Measurements from ENCODE around the gene UNC93B1. TPM values are rescaled to one million over a fixed set of nuclear protein-coding genes. Genes with fewer than 3 reads are reported as not detected.
A peak's percentile ranks its signal among the peaks of the same experiment; 100 is the strongest.
"Not testable (repeated sequence)": the region's sequence is repeated elsewhere in the genome, so short reads cannot be mapped to it uniquely, and the experiment has no call there.

UNC93B1 gene
- total RNA-seq, 1 donor from 2014 or later = 7.3 TPM

DNA sequence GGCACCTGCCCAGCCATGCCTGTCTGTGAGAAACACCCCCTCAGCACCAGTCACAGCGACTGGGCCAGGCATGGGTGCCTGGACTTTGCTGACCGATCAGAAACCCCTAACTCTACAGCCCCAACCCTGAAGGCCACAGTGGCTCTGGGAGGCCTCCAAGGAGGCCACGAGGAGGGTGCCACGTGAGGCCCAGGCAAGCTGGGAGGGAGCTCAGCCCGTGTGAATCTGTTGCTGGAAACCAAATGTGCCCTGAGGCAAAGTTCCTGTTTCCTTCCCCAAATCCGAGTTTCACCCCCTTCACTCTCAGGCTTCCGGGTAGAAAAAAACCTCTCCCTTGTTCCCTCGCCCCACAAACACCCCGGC, 1.3 kb downstream of the UNC93B1 start:
- DNase-seq (no peak), ATAC-seq (ENCODE audit: poor library complexity) (peak; percentile 12)
- intact Hi-C loops (cut with DNase I) = no loop called here

GRCh38 chr11:67999704-68000103, 4.2 kb downstream of the UNC93B1 start:
- intact Hi-C loops (cut with DNase I) = no loop called here
- no peak for DNase-seq
- no peak for ATAC-seq (ENCODE audit: poor library complexity)

DNA sequence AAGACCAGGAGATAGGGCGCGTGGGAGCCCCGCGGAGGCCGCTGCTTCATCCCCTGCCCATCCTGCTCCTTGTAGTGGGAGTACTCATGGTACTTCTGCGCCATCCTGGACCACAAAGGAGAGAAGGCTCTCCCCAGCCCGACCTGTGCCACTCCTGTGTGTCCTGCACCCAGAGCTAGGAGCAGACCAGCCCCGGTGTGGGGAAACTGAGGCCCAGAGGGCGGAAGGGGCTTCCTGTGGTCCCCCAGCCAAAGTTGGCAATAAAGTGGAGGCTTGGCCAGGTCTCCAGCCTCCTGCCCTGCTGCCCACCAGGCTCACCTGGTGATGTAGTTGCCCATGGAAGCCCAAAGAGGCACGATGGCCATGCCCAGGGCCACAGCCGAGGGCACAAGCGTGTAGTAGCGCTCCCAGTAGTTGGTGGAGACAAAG, 4.7 kb downstream of the UNC93B1 start:
- intact Hi-C loops (cut with DNase I) = no loop called here
- no peak for ATAC-seq (ENCODE audit: poor library complexity)
- DNase-seq = no peak

DNA sequence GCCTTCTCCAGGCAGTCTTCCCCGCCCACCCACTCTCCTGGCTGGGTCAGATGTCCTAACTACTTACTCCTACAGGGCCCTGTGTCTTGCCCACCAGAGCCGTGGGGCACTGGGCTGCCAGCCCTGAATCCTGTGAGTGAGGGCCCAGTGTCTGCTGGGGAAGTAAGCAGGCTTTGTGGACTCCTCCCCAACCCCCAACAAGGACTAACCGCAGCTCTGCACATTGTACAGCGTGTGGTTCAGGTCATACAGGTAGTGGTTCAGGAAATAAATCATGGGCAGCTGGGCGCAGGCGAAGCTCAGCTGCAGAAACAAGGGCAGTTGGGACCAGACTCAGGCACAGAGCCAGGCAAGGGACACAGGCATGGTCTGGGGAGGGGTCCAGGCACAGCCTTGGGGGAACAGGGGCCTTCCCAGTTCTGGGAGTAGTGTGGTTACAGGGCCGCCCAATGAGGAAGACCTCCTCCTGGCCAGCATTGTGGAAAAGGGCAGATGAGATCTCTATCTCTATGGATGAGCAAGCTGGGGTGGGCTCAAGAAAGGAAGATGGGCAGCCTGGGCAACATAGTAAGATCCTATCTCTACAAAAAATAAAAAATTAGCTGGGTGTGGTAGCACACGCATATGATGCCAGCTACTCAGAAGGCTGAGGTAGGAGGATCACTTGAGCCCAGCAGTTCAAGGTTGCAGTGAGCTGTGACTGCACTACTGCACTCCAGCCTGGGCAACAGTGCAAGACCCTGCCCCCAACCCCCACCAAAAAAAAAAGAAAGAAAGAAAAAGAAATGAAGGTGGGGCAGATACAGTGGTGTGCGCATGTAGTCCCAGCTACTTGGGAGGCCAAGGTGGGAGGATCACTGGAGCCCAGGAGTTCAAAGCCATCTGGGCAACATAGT, 5.5 kb downstream of the UNC93B1 start:
- no peak for ATAC-seq (ENCODE audit: poor library complexity)
- no peak for DNase-seq

DNA sequence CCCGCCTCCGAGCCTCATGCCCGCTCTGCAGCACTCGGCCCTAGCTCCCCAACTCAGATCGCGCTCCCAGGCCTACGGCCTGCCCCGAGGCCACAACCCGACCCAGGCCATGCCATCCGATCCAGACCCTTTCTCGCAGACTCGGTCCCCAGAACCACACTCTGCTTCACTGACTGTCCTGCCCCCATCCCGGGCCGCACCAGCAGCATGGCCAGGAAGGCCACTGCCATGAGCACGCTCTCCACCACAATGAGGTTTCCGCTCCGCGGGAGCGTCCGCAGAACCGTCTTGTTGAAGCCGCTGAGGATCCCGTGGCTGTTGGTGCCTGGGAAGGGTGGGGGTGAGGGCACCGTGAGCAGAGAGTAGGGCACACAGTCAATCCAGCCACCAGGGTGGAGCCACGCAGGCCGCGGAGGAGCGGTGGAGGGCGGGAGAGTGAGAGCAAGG, 6.4 kb downstream of the UNC93B1 start:
- intact Hi-C loops (cut with DNase I) = no loop called here
- DNase-seq = no peak
- no peak for ATAC-seq (ENCODE audit: poor library complexity)

More for the DNA sequence above, 5.5 kb downstream of the UNC93B1 start:
- intact Hi-C loops (cut with DNase I) = no loop called here

DNA sequence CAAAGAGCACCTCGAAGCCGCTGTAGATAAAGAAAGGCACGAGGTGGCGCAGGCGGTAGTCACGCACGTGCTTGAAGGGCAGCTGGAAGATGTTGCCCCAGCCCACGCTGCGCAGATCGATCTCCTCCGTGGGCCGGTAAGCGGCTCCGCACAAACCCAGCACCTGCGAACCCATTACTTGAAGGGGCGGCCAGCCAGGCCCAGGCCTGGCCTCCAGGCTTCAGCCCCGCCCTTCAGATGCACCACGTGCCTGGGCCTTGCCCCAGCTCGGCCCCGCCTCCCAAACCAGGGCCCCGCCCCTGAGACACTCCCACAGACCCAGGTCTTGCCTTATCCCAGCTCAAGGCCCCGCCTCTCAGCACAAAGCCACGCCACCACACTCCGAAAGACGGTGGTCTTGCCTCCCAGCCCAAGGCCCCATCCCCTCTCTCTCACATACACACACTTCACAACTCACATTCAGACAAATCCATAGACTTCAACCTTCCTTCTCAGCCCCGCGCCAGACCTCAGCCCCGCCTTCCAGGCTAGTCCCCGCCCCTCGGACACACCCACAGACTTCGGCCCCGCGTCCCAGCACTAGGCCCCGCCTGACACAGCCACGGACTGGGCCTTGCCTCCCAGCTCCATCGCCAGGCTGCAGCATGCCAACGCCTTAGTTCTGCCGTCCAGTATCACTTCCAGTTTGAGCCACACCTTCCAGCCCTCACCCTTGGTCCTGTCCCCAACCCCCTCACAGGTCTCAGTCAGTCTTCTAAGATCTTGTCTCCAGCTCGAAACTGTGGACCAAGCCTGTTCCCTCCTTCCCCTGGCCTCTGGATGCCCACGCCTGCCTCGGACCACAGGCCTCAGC, 7.0 kb downstream of the UNC93B1 start:
- peak; percentile 83 for DNase-seq
- ATAC-seq (ENCODE audit: poor library complexity) = peak; percentile 91
- intact Hi-C loops (cut with DNase I) = no loop called here

DNA sequence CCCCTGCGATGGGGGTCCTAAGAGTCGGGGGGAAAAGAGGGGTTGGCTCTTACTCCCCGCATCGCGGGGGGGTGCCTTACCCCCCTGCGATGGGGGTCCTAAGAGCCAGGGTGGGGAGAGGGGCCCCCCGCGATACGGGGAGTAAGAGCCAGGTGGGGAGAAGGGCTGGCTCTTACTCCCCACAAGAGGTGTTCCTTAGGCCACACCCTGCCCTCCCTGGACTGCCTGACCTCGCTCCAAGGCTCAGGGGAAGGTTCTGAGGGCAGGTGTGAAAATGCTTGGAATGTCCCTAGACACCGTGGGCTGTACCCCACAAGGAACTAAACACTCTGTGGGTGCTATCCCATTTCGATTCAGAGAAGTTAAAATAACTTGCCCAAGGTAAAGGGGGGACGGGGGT, 7.8 kb downstream of the UNC93B1 start:
- intact Hi-C loops (cut with DNase I) = no loop called here
- ATAC-seq (ENCODE audit: poor library complexity) (no peak), DNase-seq (no peak)

DNA sequence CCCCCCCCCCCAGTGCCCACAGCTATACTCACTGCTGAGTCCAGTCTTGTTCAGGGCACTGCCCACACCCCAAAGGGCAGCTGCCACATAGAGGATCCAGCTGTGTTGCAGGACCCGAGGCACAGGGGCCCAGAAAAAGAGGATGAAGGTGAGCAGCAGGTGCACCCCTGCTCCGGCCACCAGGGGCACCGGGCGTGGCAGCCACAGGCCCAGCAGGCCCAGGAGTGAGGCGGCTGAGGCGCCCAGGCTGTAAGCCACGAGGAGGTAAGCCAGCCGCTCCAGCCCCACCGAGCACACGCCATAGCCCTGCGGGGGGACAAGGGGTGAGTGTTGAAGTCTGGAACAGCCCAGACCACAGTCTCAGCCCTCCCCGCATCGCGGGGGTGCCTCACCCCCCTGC, 8.3 kb downstream of the UNC93B1 start:
- ATAC-seq (ENCODE audit: poor library complexity); intact Hi-C loops (cut with DNase I); DNase-seq: not testable (repeated sequence)

- DNase-seq; ATAC-seq (ENCODE audit: poor library complexity); intact Hi-C loops (cut with DNase I): not testable (repeated sequence)
Observed at GRCh38 chr11:67995129-67995528, 8.8 kb downstream of the UNC93B1 start.

GRCh38 chr11:67994387-67994786, 9.5 kb downstream of the UNC93B1 start:
- ATAC-seq (ENCODE audit: poor library complexity); intact Hi-C loops (cut with DNase I); DNase-seq: not testable (repeated sequence)

DNA sequence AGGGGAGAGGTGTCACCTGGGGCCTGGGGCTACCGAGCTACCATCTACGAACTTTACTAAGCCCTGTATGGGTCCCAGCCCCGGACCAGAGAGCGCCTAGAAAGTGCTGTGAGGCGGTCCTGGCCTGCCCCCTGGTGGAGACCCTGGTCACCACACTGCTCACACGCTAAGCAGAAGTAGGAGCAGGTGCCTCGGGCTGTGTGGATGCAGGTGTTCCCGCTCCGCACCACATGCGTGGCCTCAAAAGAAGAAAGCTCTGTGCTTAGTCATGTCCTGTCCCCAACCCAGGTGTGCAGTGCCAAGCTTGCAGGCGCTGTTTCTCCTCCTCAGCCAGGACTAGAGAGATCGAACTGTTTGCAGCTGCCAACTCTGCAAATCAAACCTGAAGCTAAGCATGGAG, 10.1 kb downstream of the UNC93B1 start:
- DNase-seq; intact Hi-C loops (cut with DNase I); ATAC-seq (ENCODE audit: poor library complexity): not testable (repeated sequence)

DNA sequence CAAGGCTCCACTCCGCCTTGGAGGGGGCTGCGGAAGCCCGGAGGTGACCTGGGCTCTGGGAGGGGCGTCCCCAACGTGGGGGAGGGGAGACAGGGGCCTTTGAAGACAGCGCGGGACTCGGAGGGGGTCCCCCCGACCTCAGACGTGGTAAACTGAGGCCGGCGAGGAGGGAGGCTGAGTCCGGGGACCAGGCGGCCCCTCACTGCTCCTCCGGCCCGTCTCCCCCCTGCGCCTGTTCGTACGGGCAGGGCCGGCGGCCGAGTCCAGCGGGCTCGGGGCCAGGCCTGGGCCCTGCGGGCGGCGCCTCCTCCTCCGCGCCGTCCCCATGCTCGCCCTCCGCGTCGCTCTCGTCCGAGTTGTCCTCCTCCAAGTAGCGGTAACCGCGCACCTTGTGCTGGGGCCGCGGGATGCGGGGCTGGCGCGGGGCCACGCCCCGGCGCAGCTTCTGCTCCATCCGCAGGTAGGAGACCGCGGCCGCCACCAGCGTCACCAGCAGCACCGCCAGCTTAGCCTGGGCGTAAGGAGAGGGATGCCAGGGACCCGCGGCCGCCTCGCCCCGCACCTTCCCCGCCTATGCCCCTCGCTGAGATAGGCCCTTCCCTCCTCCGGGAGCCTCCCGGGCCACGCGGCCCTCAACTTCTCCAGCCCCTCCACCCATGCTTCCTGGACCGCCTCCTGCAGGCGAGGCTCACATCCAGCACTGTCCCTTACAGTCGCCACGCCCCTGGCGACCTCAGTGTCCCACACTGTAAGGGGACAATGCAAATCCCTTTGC, 12.4 kb downstream of the UNC93B1 start:
- ATAC-seq (ENCODE audit: poor library complexity); intact Hi-C loops (cut with DNase I); DNase-seq: not testable (repeated sequence)

DNA sequence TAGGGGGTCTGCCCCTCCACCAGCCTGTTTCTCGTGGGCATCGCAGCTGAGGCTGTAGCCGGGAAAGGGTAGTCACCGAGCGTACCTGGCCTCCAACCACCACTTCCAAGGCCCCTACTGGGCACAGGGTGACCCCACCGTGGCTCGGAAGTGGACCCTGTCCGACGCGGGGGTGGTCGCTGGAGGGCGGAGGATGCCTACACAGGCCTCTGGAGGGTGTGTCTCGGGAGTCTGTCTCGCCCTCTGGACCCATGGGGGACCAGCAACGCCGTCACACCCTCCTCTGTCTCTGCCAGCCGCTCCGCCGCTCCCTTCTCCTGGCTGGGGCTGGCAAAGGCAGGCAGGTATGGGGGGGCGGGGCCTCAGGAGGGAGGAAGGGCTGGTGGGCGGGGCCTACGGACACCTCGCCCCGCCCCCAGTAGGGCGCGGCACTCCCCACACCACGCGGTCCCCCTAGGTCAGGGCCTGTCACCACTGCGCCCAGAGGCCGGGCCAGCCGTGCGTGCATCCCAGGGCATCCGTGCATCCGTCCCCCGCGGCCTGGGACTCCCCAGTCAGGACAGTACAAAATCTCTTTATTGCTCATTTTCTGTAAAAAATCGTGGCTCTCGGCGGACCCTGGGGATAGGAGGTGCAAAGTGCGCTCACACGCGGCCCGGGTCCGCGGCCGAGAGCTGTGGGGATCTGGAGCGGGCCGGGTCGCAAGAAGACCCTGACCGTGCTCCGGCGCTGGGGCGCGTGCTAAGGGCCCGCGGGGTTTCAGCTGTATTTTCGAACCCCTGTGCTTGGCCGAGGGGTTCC, 13.2 kb downstream of the UNC93B1 start:
- not testable (repeated sequence) for DNase-seq

GRCh38 chr11:67985302-67985701, 18.6 kb downstream of the UNC93B1 start:
- ATAC-seq (ENCODE audit: poor library complexity); DNase-seq; intact Hi-C loops (cut with DNase I): not testable (repeated sequence)

More for the DNA sequence above, 13.2 kb downstream of the UNC93B1 start:
- ATAC-seq (ENCODE audit: poor library complexity); intact Hi-C loops (cut with DNase I): not testable (repeated sequence)

- DNase-seq = no peak
- intact Hi-C loops (cut with DNase I) = no loop called here
- ATAC-seq (ENCODE audit: poor library complexity) = no peak
Observed at GRCh38 chr11:67983951-67984350, 19.9 kb downstream of the UNC93B1 start.

DNA sequence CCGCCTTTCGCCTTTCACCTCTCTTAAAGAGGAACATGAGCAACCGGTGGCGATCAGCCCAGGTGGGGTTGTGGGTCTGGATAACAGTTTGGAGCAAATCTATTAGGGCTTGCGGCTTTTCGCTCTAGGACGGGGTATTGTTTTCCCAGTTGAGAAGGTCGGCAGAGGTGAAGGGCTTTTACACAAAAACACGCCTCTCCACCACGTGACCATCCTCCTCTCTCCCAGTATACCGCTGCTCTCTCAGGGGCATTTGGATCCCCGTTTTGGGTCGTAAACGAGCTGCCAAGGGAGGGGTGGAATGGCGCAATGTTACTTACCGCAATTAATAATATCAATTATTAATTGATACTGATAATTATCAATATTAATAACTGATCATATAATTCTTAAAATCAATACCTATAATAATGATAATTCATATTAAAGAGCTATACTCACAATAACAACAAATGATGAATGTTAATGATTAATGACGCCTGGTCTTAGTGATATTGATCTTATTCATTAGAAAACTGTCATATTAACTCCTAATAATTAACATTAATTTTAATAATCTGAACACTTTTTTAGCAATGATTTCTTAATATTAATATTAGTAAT, 21.5 kb downstream of the UNC93B1 start:
- DNase-seq; intact Hi-C loops (cut with DNase I); ATAC-seq (ENCODE audit: poor library complexity): not testable (repeated sequence)

GRCh38 chr11:67981226-67981625, 22.7 kb downstream of the UNC93B1 start:
- ATAC-seq (ENCODE audit: poor library complexity); intact Hi-C loops (cut with DNase I); DNase-seq: not testable (repeated sequence)

All from Right ventricle myocardium superior (tissue), 1 donor.